Fibroblast of lung (primary cell): ENCODE results near the gene ZFYVE28. TPM values are rescaled to one million over a fixed set of nuclear protein-coding genes. Genes with fewer than 3 reads are reported as not detected.

Experiments
- DNase-seq, 2 donors: peaks; one replicate each; pipeline versions ENCODE4 v3.0.0 to v3.0.0-alpha.2; 2010; ENCODE audit warnings: low read depth in 2 of 2
- H2AFZ ChIP-seq: 2 replicates; pipeline ENCODE4 v1.5.1; 2012; ENCODE audit warnings: low read length, control low read depth, inconsistent platforms
- H3K27ac ChIP-seq: 2 replicates; pipeline ENCODE4 v1.5.1; 2011; ENCODE audit warnings: low read length, control low read depth; ENCODE audit not compliant: insufficient read depth
- H3K27me3 ChIP-seq: 2 replicates; pipeline ENCODE4 v1.5.1; 2011; ENCODE audit warnings: mild to moderate bottlenecking, low read length; ENCODE audit not compliant: control insufficient read depth, insufficient read depth
- H3K36me3 ChIP-seq: 2 replicates; pipeline ENCODE4 v1.5.1; 2011; ENCODE audit warnings: low read length; ENCODE audit not compliant: control insufficient read depth, insufficient read depth
- H3K4me1 ChIP-seq: 2 replicates; pipeline ENCODE4 v1.5.1; 2011; ENCODE audit warnings: low read length; ENCODE audit not compliant: control insufficient read depth, insufficient read depth; ENCODE audit errors: extremely low read depth
- H3K4me2 ChIP-seq: 2 replicates; pipeline ENCODE4 v1.5.1; 2011; ENCODE audit warnings: low read length, control low read depth; ENCODE audit not compliant: insufficient read depth; ENCODE audit errors: extremely low read depth
- H3K4me3 ChIP-seq, 4 experiments: fragments of 200-600 bp in 1 of 4; sonication (generic) in 1 of 4; replicated peaks in 1 of 4; 2 replicates each; pipeline ENCODE4 v1.5.1; 2011 to 2016; ENCODE audit warnings: low read length in 4 of 4, low read depth in 3 of 4, mild to moderate bottlenecking in 3 of 4, control low read depth in 2 of 4, inconsistent platforms in 1 of 4, mixed read lengths in 1 of 4; ENCODE audit not compliant: insufficient read depth in 1 of 4; ENCODE audit errors: control extremely low read depth in 1 of 4
- H3K79me2 ChIP-seq: 2 replicates; pipeline ENCODE4 v1.5.1; 2012; ENCODE audit warnings: mild to moderate bottlenecking, low read length, inconsistent platforms; ENCODE audit not compliant: control insufficient read depth, insufficient read depth
- H3K9ac ChIP-seq: 2 replicates; pipeline ENCODE4 v1.5.1; 2011; ENCODE audit warnings: mild to moderate bottlenecking, low read length, control low read depth; ENCODE audit not compliant: insufficient read depth
- H3K9me3 ChIP-seq: 2 replicates; pipeline ENCODE4 v1.5.1; 2012; ENCODE audit warnings: low read depth, low read length; ENCODE audit not compliant: control insufficient read depth, insufficient read depth
- H4K20me1 ChIP-seq: 2 replicates; pipeline ENCODE4 v1.5.1; 2011; ENCODE audit warnings: low read length; ENCODE audit not compliant: control insufficient read depth, insufficient read depth; ENCODE audit errors: extremely low read depth
- EZH2 ChIP-seq: IDR thresholded peaks from 2 replicates; pipeline ENCODE4 v1.5.1; 2012; ENCODE audit warnings: low read length, control low read depth, mild to moderate bottlenecking; ENCODE audit errors: missing control alignments
- polyA plus RNA-seq, 2 donors: library from polyadenylated mRNA; depleted of rRNA in 1 of 2; stranded (reverse) in 1 of 2; unstranded in 1 of 2; fragments of >200 nt; gene quantifications; 2 replicates each; pipeline ENCODE4 v1.2.1, GENCODE V29; 2011 to 2012; ENCODE audit warnings: missing spikeins in 1 of 2
- total RNA-seq: library from RNA; depleted of rRNA; stranded (reverse); fragments of >200 nt; gene quantifications from 2 replicates; pipeline ENCODE4 v1.2.1, GENCODE V29; 2014
- TF ChIP-seq, protein P1 (sequence below), 2 donors: IDR thresholded peaks in 1 of 2; conservative IDR thresholded peaks in 1 of 2; 1 replicate in 1 of 2; 2 replicates in 1 of 2; pipeline ENCODE4 v1.5.1; 2011 to 2012; ENCODE audit warnings: low read length in 2 of 2, control low read depth in 1 of 2, inconsistent platforms in 1 of 2, low read depth in 1 of 2, mild to moderate bottlenecking in 1 of 2

Gene ZFYVE28
- total and polyA plus RNA-seq, 2 donors (not counting 1 experiment from before 2014, with no cell fraction given) = 2.4 to 11.6 TPM

GRCh38 chr4:2337131-2337723 is 81.2 kb downstream of the ZFYVE28 start:
- no peak overlapping the region for H2AFZ ChIP-seq
- no peaks in the 10 kb centered on the region for H3K79me2 ChIP-seq
- H4K20me1 ChIP-seq = no peaks in the 10 kb centered on the region
- H3K9me3 ChIP-seq = no peaks in the 10 kb centered on the region
- no peaks in the 10 kb centered on the region for H3K4me1 ChIP-seq
- no peak overlapping the region for H3K9ac ChIP-seq
- H3K27ac ChIP-seq = no peak overlapping the region
- H3K4me3 ChIP-seq = no peak overlapping the region
- no peaks in the 10 kb centered on the region for H3K27me3 ChIP-seq
- TF ChIP-seq EZH2 = no peak
- TF ChIP-seq, protein P1, sequence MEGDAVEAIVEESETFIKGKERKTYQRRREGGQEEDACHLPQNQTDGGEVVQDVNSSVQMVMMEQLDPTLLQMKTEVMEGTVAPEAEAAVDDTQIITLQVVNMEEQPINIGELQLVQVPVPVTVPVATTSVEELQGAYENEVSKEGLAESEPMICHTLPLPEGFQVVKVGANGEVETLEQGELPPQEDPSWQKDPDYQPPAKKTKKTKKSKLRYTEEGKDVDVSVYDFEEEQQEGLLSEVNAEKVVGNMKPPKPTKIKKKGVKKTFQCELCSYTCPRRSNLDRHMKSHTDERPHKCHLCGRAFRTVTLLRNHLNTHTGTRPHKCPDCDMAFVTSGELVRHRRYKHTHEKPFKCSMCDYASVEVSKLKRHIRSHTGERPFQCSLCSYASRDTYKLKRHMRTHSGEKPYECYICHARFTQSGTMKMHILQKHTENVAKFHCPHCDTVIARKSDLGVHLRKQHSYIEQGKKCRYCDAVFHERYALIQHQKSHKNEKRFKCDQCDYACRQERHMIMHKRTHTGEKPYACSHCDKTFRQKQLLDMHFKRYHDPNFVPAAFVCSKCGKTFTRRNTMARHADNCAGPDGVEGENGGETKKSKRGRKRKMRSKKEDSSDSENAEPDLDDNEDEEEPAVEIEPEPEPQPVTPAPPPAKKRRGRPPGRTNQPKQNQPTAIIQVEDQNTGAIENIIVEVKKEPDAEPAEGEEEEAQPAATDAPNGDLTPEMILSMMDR (conservative IDR thresholded peaks at IDR 0.05 in 1 of 2, IDR thresholded peaks at IDR 0.05 in 1 of 2; ENCODE audit: low read depth in 1 of 2, low read length in 2 of 2) = no peak
- no peak for DNase-seq
- H3K4me2 ChIP-seq = no peak overlapping the region
- no peaks in the 10 kb centered on the region for H3K36me3 ChIP-seq

DNA sequence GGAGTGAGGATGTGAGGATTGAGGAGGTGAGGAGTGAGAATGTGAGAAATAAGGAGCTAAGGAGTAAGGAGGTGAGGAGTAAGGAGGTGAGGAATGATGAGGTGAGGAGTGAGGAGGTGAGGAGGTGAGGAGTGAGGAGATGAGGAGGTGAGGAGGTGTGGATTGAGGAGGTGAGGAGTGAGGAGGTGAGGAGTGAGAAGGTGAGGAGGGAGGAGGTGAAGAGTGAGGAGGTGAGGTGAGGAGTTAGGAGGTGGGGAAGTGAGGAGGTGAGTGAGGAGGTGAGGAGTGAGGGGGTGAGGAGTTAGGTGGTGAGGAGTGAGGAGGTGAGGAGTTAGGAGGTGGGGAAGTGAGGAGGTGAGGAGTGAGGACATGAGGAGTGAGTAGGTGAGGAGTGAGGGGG is 81.8 kb downstream of the ZFYVE28 start:
- no peak for DNase-seq
- Histone ChIP-seq H4K20me1 (no peaks in the 10 kb centered on the region), H3K9ac (no peak overlapping the region), H3K27ac (no peak overlapping the region), H3K4me1 (no peaks in the 10 kb centered on the region), H3K27me3 (no peaks in the 10 kb centered on the region), H3K79me2 (no peaks in the 10 kb centered on the region), H3K36me3 (no peaks in the 10 kb centered on the region), H2AFZ (no peak overlapping the region), H3K4me3 (no peak overlapping the region), H3K4me2 (no peak overlapping the region), H3K9me3 (no peaks in the 10 kb centered on the region)
- TF ChIP-seq, protein P1 (conservative IDR thresholded peaks at IDR 0.05 in 1 of 2, IDR thresholded peaks at IDR 0.05 in 1 of 2; ENCODE audit: low read depth in 1 of 2, low read length in 2 of 2) = no peak
- no peak for TF ChIP-seq EZH2

DNA sequence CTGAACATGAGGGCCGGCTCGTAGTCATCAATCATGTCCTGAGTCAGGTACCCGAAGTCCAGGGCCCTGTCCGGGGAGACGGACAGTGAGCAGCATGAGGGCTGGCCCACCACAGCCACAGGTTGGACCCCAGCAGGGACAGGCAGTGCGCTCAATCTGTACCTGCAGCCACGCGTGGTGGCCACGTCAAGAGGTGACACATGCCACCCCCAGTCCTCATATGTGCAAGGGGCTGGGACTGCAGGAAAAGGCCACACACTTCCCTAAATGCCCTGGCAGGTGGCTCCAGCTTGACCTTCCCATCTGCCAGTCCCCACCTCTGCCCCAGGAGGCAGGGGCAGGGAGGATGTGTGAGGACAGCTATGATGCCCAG is 82.7 kb downstream of the ZFYVE28 start:
- no peaks in the 10 kb centered on the region for H3K36me3 ChIP-seq

More for the DNA sequence above, 82.7 kb downstream of the ZFYVE28 start:
- no peak for DNase-seq
- no peak overlapping the region for H3K4me3 ChIP-seq
- no peaks in the 10 kb centered on the region for H4K20me1 ChIP-seq
- H3K9ac ChIP-seq = no peak overlapping the region
- no peaks in the 10 kb centered on the region for H3K79me2 ChIP-seq
- no peaks in the 10 kb centered on the region for H3K9me3 ChIP-seq
- H3K27me3 ChIP-seq = no peaks in the 10 kb centered on the region
- H3K4me1 ChIP-seq = peaks cover under 1% of the 10 kb centered on the region
- TF ChIP-seq, protein P1 (conservative IDR thresholded peaks at IDR 0.05 in 1 of 2, IDR thresholded peaks at IDR 0.05 in 1 of 2; ENCODE audit: low read depth in 1 of 2, low read length in 2 of 2) = no peak
- TF ChIP-seq EZH2 = no peak
- no peak overlapping the region for H3K27ac ChIP-seq
- no peak overlapping the region for H3K4me2 ChIP-seq
- no peak overlapping the region for H2AFZ ChIP-seq
